CMK (cell line): ENCODE data around the gene ELOVL6.

ENCODE experiments used
- DNase-seq: peaks from one replicate; pipeline ENCODE4 v3.0.0-alpha.2; 2010; ENCODE audit warnings: low read depth

Gene ELOVL6

GRCh38 chr4:110025718-110026117, 172.7 kb downstream of the ELOVL6 start:
- DNase-seq: no peak

GRCh38 chr4:110025056-110025455, 173.4 kb downstream of the ELOVL6 start:
- DNase-seq: no peak

- no peak for DNase-seq
Measured at GRCh38 chr4:110022457-110022856, 176.0 kb downstream of the ELOVL6 start.

GRCh38 chr4:110020646-110021443, 177.6 kb downstream of the ELOVL6 start:
- DNase-seq: no peak

GRCh38 chr4:110020139-110020538, 178.3 kb downstream of the ELOVL6 start:
- no peak for DNase-seq

- DNase-seq: no peak
Measured at GRCh38 chr4:110019153-110019552, 179.3 kb downstream of the ELOVL6 start.

GRCh38 chr4:110014233-110014632, 184.2 kb downstream of the ELOVL6 start:
- DNase-seq: no peak

- DNase-seq: no peak
Measured at GRCh38 chr4:110012917-110013316, 185.5 kb downstream of the ELOVL6 start.

- DNase-seq: no peak
Measured at GRCh38 chr4:110010797-110011196, 187.6 kb downstream of the ELOVL6 start.

- DNase-seq: no peak
Measured at GRCh38 chr4:110009550-110009949, 188.9 kb downstream of the ELOVL6 start.

GRCh38 chr4:110008540-110008939, 189.9 kb downstream of the ELOVL6 start:
- DNase-seq: no peak

GRCh38 chr4:110007217-110007616, 191.2 kb downstream of the ELOVL6 start:
- no peak for DNase-seq

- no peak for DNase-seq
Measured at GRCh38 chr4:110005461-110006056, 192.9 kb downstream of the ELOVL6 start.

GRCh38 chr4:110004556-110004955, 193.9 kb downstream of the ELOVL6 start:
- DNase-seq: no peak

- DNase-seq: no peak
Measured at GRCh38 chr4:110003401-110004187, 194.8 kb downstream of the ELOVL6 start.

- DNase-seq: no peak
Measured at GRCh38 chr4:110002326-110002725, 196.1 kb downstream of the ELOVL6 start.

GRCh38 chr4:109999585-109999912, 198.9 kb downstream of the ELOVL6 start:
- DNase-seq: no peak

GRCh38 chr4:109998867-109999584, 199.4 kb downstream of the ELOVL6 start:
- DNase-seq: no peak

GRCh38 chr4:109996526-109996925, 201.9 kb downstream of the ELOVL6 start:
- DNase-seq: no peak
